Liver (tissue), 3 donors: ENCODE results near the gene RFLNA.

Experiments
- EGR1 ChIP-seq, 2 donors: IDR thresholded peaks; 2 replicates each; pipeline ENCODE4 v1.6.1; 2016 to 2018; ENCODE audit warnings: antibody characterized with exemption in 2 of 2, low read depth in 2 of 2
- FOXA1 ChIP-seq: IDR thresholded peaks from 2 replicates; pipeline ENCODE4 v1.6.1; 2016; ENCODE audit warnings: antibody characterized with exemption
- GABPA ChIP-seq, 2 donors: IDR thresholded peaks in 1 of 2; conservative IDR thresholded peaks in 1 of 2; 2 replicates each; pipeline ENCODE4 v1.6.1; 2016; ENCODE audit warnings: antibody characterized with exemption in 2 of 2, mild to moderate bottlenecking in 1 of 2, moderate library complexity in 1 of 2
- HNF4A ChIP-seq, 2 donors: conservative IDR thresholded peaks; 2 replicates each; pipeline ENCODE4 v1.6.1; 2016; ENCODE audit warnings: antibody characterized with exemption in 2 of 2, mild to moderate bottlenecking in 2 of 2
- HNF4G ChIP-seq: IDR thresholded peaks from 2 replicates; pipeline ENCODE4 v1.6.1; 2016; ENCODE audit warnings: antibody characterized with exemption
- RAD21 ChIP-seq, 2 donors: IDR thresholded peaks; 2 replicates each; pipeline ENCODE4 v1.6.1; 2016; ENCODE audit warnings: antibody characterized with exemption in 2 of 2, mild to moderate bottlenecking in 2 of 2
- SP1 ChIP-seq: IDR thresholded peaks from 2 replicates; pipeline ENCODE4 v1.6.1; 2018; ENCODE audit warnings: antibody characterized with exemption, mild to moderate bottlenecking
- TAF1 ChIP-seq: conservative IDR thresholded peaks from 2 replicates; pipeline ENCODE4 v1.6.1; 2016; ENCODE audit warnings: antibody characterized with exemption, mild to moderate bottlenecking
- YY1 ChIP-seq: IDR thresholded peaks from 2 replicates; pipeline ENCODE4 v1.6.1; 2016; ENCODE audit warnings: antibody characterized with exemption, mild to moderate bottlenecking
- TF ChIP-seq, protein P1 (sequence below): fragments of 150-350 bp; IDR thresholded peaks from 2 replicates; pipeline ENCODE4 v1.5.1; 2017; ENCODE audit warnings: improper control_type of control experiment, low read depth, low read length; ENCODE audit not compliant: missing input control
- TF ChIP-seq, protein P2 (sequence below): IDR thresholded peaks from 2 replicates; pipeline ENCODE4 v1.6.1; 2016; ENCODE audit warnings: antibody characterized with exemption, mild to moderate bottlenecking
- TF ChIP-seq, protein P3 (sequence below): IDR thresholded peaks from 2 replicates; pipeline ENCODE4 v1.6.1; 2016; ENCODE audit warnings: antibody characterized with exemption
- TF ChIP-seq, protein P4 (sequence below): IDR thresholded peaks from 2 replicates; pipeline ENCODE4 v1.6.1; 2016; ENCODE audit warnings: antibody characterized with exemption
- TF ChIP-seq, protein P5 (sequence below): IDR thresholded peaks from 2 replicates; pipeline ENCODE4 v1.6.1; 2016; ENCODE audit warnings: antibody characterized with exemption
- donor health status: healthy.
- donor health status: healthy.

DNA sequence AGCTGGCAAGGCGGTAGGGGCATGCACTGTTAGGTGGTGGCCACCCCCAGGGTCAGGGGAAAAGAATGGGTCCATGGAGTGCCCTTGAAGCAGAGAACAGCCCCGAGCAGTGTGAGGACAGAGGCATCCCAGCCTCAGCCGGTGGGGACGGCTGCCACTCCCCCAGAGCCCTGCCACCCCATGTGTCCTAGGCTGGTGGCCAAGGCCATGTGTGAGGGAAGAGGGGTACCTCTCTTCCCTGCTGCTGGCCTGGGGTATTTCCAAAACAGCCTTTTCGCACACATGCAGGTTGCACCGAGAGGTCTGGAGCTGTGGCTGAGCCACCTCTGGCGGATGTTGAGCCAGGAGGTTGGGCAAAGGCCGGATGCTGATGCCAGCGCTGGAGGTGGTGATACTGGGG lies 19.9 kb downstream of the RFLNA start:
- TF ChIP-seq, protein P1, sequence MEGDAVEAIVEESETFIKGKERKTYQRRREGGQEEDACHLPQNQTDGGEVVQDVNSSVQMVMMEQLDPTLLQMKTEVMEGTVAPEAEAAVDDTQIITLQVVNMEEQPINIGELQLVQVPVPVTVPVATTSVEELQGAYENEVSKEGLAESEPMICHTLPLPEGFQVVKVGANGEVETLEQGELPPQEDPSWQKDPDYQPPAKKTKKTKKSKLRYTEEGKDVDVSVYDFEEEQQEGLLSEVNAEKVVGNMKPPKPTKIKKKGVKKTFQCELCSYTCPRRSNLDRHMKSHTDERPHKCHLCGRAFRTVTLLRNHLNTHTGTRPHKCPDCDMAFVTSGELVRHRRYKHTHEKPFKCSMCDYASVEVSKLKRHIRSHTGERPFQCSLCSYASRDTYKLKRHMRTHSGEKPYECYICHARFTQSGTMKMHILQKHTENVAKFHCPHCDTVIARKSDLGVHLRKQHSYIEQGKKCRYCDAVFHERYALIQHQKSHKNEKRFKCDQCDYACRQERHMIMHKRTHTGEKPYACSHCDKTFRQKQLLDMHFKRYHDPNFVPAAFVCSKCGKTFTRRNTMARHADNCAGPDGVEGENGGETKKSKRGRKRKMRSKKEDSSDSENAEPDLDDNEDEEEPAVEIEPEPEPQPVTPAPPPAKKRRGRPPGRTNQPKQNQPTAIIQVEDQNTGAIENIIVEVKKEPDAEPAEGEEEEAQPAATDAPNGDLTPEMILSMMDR: no peak
- TF ChIP-seq SP1: no peak
- TF ChIP-seq TAF1: no peak
- TF ChIP-seq, protein P2, sequence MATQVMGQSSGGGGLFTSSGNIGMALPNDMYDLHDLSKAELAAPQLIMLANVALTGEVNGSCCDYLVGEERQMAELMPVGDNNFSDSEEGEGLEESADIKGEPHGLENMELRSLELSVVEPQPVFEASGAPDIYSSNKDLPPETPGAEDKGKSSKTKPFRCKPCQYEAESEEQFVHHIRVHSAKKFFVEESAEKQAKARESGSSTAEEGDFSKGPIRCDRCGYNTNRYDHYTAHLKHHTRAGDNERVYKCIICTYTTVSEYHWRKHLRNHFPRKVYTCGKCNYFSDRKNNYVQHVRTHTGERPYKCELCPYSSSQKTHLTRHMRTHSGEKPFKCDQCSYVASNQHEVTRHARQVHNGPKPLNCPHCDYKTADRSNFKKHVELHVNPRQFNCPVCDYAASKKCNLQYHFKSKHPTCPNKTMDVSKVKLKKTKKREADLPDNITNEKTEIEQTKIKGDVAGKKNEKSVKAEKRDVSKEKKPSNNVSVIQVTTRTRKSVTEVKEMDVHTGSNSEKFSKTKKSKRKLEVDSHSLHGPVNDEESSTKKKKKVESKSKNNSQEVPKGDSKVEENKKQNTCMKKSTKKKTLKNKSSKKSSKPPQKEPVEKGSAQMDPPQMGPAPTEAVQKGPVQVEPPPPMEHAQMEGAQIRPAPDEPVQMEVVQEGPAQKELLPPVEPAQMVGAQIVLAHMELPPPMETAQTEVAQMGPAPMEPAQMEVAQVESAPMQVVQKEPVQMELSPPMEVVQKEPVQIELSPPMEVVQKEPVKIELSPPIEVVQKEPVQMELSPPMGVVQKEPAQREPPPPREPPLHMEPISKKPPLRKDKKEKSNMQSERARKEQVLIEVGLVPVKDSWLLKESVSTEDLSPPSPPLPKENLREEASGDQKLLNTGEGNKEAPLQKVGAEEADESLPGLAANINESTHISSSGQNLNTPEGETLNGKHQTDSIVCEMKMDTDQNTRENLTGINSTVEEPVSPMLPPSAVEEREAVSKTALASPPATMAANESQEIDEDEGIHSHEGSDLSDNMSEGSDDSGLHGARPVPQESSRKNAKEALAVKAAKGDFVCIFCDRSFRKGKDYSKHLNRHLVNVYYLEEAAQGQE: no peak
- TF ChIP-seq YY1: no peak
- TF ChIP-seq, protein P3, sequence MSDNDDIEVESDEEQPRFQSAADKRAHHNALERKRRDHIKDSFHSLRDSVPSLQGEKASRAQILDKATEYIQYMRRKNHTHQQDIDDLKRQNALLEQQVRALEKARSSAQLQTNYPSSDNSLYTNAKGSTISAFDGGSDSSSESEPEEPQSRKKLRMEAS: no peak
- TF ChIP-seq, protein P4, sequence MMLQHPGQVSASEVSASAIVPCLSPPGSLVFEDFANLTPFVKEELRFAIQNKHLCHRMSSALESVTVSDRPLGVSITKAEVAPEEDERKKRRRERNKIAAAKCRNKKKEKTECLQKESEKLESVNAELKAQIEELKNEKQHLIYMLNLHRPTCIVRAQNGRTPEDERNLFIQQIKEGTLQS: no peak
- TF ChIP-seq HNF4A (conservative IDR thresholded peaks at IDR 0.05): no peak
- TF ChIP-seq RAD21 (IDR thresholded peaks at IDR 0.05): no peak
- no peak for TF ChIP-seq FOXA1
- TF ChIP-seq EGR1 (IDR thresholded peaks at IDR 0.05; ENCODE audit: low read depth in 2 of 2): no peak
- no peak for TF ChIP-seq HNF4G
- TF ChIP-seq GABPA (IDR thresholded peaks at IDR 0.05 in 1 of 2, conservative IDR thresholded peaks at IDR 0.05 in 1 of 2): no peak
- TF ChIP-seq, protein P5, sequence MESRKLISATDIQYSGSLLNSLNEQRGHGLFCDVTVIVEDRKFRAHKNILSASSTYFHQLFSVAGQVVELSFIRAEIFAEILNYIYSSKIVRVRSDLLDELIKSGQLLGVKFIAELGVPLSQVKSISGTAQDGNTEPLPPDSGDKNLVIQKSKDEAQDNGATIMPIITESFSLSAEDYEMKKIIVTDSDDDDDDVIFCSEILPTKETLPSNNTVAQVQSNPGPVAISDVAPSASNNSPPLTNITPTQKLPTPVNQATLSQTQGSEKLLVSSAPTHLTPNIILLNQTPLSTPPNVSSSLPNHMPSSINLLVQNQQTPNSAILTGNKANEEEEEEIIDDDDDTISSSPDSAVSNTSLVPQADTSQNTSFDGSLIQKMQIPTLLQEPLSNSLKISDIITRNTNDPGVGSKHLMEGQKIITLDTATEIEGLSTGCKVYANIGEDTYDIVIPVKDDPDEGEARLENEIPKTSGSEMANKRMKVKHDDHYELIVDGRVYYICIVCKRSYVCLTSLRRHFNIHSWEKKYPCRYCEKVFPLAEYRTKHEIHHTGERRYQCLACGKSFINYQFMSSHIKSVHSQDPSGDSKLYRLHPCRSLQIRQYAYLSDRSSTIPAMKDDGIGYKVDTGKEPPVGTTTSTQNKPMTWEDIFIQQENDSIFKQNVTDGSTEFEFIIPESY: no peak
